ENCODE data around the gene PSMD11.
A peak's percentile ranks its signal among the peaks of the same experiment; 100 is the strongest.

PSMD11 gene

DNA sequence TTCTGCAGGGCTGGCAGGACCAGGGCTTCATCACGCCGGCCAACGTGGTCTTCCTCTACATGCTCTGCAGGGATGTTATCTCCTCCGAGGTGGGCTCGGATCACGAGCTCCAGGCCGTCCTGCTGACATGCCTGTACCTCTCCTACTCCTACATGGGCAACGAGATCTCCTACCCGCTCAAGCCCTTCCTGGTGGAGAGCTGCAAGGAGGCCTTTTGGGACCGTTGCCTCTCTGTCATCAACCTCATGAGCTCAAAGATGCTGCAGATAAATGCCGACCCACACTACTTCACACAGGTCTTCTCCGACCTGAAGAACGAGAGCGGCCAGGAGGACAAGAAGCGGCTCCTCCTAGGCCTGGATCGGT, 43.9 kb downstream of the PSMD11 start:
- peak overlapping the region in 1 of 7 experiments; percentile 69 for H3K4me3 ChIP-seq (ENCODE audit: control insufficient read depth in 1 of 7, extremely low read depth in 1 of 7, insufficient read depth in 4 of 7, low read depth in 2 of 7, low read length in 6 of 7)
- ChIA-PET CTCF (interaction anchor here (1.2 kb wide), 1 partner anchor 265 kb away, joined by 3 read pairs; no protein-coding TSS in a partner anchor), POLR2A (no interaction called here)
- 100% methylated on average over 12 of the region's 16 CpGs for WGBS (ENCODE audit: insufficient coverage)
- peaks cover 0 to 5% (median 2%) of the 10 kb centered on the region in 4 experiments for H3K36me3 ChIP-seq (ENCODE audit: control insufficient read depth in 4 of 4, insufficient read depth in 4 of 4, low read length in 3 of 4)
- H3K9me3 ChIP-seq (ENCODE audit: control extremely low read depth in 1 of 5, control insufficient read depth in 4 of 5, insufficient read depth in 2 of 5, low read depth in 1 of 5, low read length in 4 of 5), result no peaks in the 10 kb centered on the region
- no peak overlapping the region for H3K27ac ChIP-seq (ENCODE audit: insufficient read depth in 1 of 2, low read depth in 1 of 2, low read length in 2 of 2, poor library complexity in 1 of 2, severe bottlenecking in 2 of 2)
- peaks cover 0 to 2% (median 0%) of the 10 kb centered on the region in 5 experiments for H3K27me3 ChIP-seq (replicated peaks in 2 of 5; ENCODE audit: control insufficient read depth in 4 of 5, insufficient read depth in 5 of 5, low read length in 4 of 5)
- H3K4me1 ChIP-seq (ENCODE audit: control extremely low read depth in 1 of 4, control insufficient read depth in 4 of 4, insufficient read depth in 4 of 4, low read length in 3 of 4), result peaks cover 0 to 26% (median 17%) of the 10 kb centered on the region in 4 experiments
- DNase-seq, result no peak

DNA sequence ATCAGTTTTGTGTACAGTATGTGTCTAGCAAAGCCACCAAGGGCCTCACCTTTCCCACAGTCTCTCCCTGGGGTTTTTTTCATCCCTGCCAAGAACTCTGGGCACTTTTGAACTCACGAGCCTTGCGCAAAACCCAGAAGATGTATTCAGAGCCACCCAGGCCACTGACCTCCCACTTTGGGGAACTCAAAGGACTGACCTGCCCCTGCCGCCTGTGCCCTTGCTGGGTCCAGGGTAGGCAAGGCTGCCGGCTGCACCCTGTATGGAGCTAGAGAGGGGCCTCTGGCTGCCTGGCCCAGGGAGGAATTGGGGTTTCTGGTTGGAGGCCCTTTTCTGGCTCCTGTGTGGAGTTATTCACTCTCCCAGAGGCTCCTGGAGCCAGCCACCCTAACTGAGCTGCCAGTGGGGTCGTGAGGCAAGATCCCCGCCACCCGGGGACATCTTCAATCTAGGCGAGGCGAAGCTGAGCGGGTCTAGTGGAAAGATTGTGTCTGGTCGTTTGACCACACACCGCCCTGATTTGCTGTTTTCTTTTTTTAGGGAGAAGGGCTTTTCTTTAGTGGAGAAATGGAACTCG, 44.4 kb downstream of the PSMD11 start:
- Histone ChIP-seq H3K9me3 (ENCODE audit: control extremely low read depth in 1 of 5, control insufficient read depth in 4 of 5, insufficient read depth in 2 of 5, low read depth in 1 of 5, low read length in 4 of 5) (no peaks in the 10 kb centered on the region), H3K27ac (ENCODE audit: insufficient read depth in 1 of 2, low read depth in 1 of 2, low read length in 2 of 2, poor library complexity in 1 of 2, severe bottlenecking in 2 of 2) (no peak overlapping the region), H3K36me3 (ENCODE audit: control insufficient read depth in 4 of 4, insufficient read depth in 4 of 4, low read length in 3 of 4) (peaks cover 0 to 5% (median 1%) of the 10 kb centered on the region in 4 experiments), H3K4me1 (ENCODE audit: control extremely low read depth in 1 of 4, control insufficient read depth in 4 of 4, insufficient read depth in 4 of 4, low read length in 3 of 4) (peaks cover 0 to 27% (median 17%) of the 10 kb centered on the region in 4 experiments), H3K27me3 (replicated peaks in 2 of 5; ENCODE audit: control insufficient read depth in 4 of 5, insufficient read depth in 5 of 5, low read length in 4 of 5) (peaks cover 0 to 2% (median 0%) of the 10 kb centered on the region in 5 experiments), H3K4me3 (ENCODE audit: control insufficient read depth in 1 of 7, extremely low read depth in 1 of 7, insufficient read depth in 4 of 7, low read depth in 2 of 7, low read length in 6 of 7) (no peak overlapping the region)
- WGBS (ENCODE audit: insufficient coverage), result 98% methylated on average over 11 of the region's 13 CpGs
- no peak for DNase-seq
- CTCF ChIA-PET, result interaction anchor here (1.2 kb wide), 1 partner anchor 265 kb away, joined by 3 read pairs; no protein-coding TSS in a partner anchor
- POLR2A ChIA-PET, result no interaction called here

- H3K4me3 ChIP-seq (ENCODE audit: control insufficient read depth in 1 of 7, extremely low read depth in 1 of 7, insufficient read depth in 4 of 7, low read depth in 2 of 7, low read length in 6 of 7), result no peak overlapping the region
- peaks cover 0 to 5% (median 1%) of the 10 kb centered on the region in 4 experiments for H3K36me3 ChIP-seq (ENCODE audit: control insufficient read depth in 4 of 4, insufficient read depth in 4 of 4, low read length in 3 of 4)
- no peaks in the 10 kb centered on the region for H3K9me3 ChIP-seq (ENCODE audit: control extremely low read depth in 1 of 5, control insufficient read depth in 4 of 5, insufficient read depth in 2 of 5, low read depth in 1 of 5, low read length in 4 of 5)
- 92% methylated on average over 8 of the region's 10 CpGs for WGBS (ENCODE audit: insufficient coverage)
- DNase-seq, result no peak
- H3K27me3 ChIP-seq (replicated peaks in 2 of 5; ENCODE audit: control insufficient read depth in 4 of 5, insufficient read depth in 5 of 5, low read length in 4 of 5), result peaks cover 0 to 2% (median 0%) of the 10 kb centered on the region in 5 experiments
- ChIA-PET POLR2A (no interaction called here), CTCF (interaction anchor here (0.8 kb wide), 1 partner anchor 264 kb away, joined by 3 read pairs; no protein-coding TSS in a partner anchor)
- H3K27ac ChIP-seq (ENCODE audit: insufficient read depth in 1 of 2, low read depth in 1 of 2, low read length in 2 of 2, poor library complexity in 1 of 2, severe bottlenecking in 2 of 2), result no peak overlapping the region
- H3K4me1 ChIP-seq (ENCODE audit: control extremely low read depth in 1 of 4, control insufficient read depth in 4 of 4, insufficient read depth in 4 of 4, low read length in 3 of 4), result peaks cover 0 to 27% (median 17%) of the 10 kb centered on the region in 4 experiments
These were observed 45.2 kb downstream of the PSMD11 start for GRCh38 chr17:32489320-32490100.

- H3K36me3 ChIP-seq (ENCODE audit: control insufficient read depth in 4 of 4, insufficient read depth in 4 of 4, low read length in 3 of 4), result peaks cover 0 to 5% (median 1%) of the 10 kb centered on the region in 4 experiments
- no peak overlapping the region for H3K4me3 ChIP-seq (ENCODE audit: control insufficient read depth in 1 of 7, extremely low read depth in 1 of 7, insufficient read depth in 4 of 7, low read depth in 2 of 7, low read length in 6 of 7)
- peaks cover 0 to 27% (median 19%) of the 10 kb centered on the region in 4 experiments for H3K4me1 ChIP-seq (ENCODE audit: control extremely low read depth in 1 of 4, control insufficient read depth in 4 of 4, insufficient read depth in 4 of 4, low read length in 3 of 4)
- DNase-seq, result no peak
- 94% methylated on average over 14 of the region's 16 CpGs for WGBS (ENCODE audit: insufficient coverage)
- ChIA-PET POLR2A (no interaction called here), CTCF (no interaction called here)
- no peak overlapping the region for H3K27ac ChIP-seq (ENCODE audit: insufficient read depth in 1 of 2, low read depth in 1 of 2, low read length in 2 of 2, poor library complexity in 1 of 2, severe bottlenecking in 2 of 2)
- peaks cover 0 to 2% (median 0%) of the 10 kb centered on the region in 5 experiments for H3K27me3 ChIP-seq (replicated peaks in 2 of 5; ENCODE audit: control insufficient read depth in 4 of 5, insufficient read depth in 5 of 5, low read length in 4 of 5)
- H3K9me3 ChIP-seq (ENCODE audit: control extremely low read depth in 1 of 5, control insufficient read depth in 4 of 5, insufficient read depth in 2 of 5, low read depth in 1 of 5, low read length in 4 of 5), result no peaks in the 10 kb centered on the region
These were observed 45.8 kb downstream of the PSMD11 start for GRCh38 chr17:32490101-32490482.

GRCh38 chr17:32491371-32492263, 47.3 kb downstream of the PSMD11 start:
- Histone ChIP-seq H3K36me3 (ENCODE audit: control insufficient read depth in 4 of 4, insufficient read depth in 4 of 4, low read length in 3 of 4) (peaks cover 0 to 5% (median 1%) of the 10 kb centered on the region in 4 experiments), H3K4me3 (ENCODE audit: control insufficient read depth in 1 of 7, extremely low read depth in 1 of 7, insufficient read depth in 4 of 7, low read depth in 2 of 7, low read length in 6 of 7) (no peak overlapping the region), H3K9me3 (ENCODE audit: control extremely low read depth in 1 of 5, control insufficient read depth in 4 of 5, insufficient read depth in 2 of 5, low read depth in 1 of 5, low read length in 4 of 5) (no peaks in the 10 kb centered on the region), H3K4me1 (ENCODE audit: control extremely low read depth in 1 of 4, control insufficient read depth in 4 of 4, insufficient read depth in 4 of 4, low read length in 3 of 4) (peaks cover 0 to 30% (median 23%) of the 10 kb centered on the region in 4 experiments), H3K27me3 (replicated peaks in 2 of 5; ENCODE audit: control insufficient read depth in 4 of 5, insufficient read depth in 5 of 5, low read length in 4 of 5) (peaks cover 0 to 2% (median 0%) of the 10 kb centered on the region in 5 experiments), H3K27ac (ENCODE audit: insufficient read depth in 1 of 2, low read depth in 1 of 2, low read length in 2 of 2, poor library complexity in 1 of 2, severe bottlenecking in 2 of 2) (no peak overlapping the region)
- CTCF ChIA-PET, result interaction anchor here (1.4 kb wide), 1 partner anchor 25 kb away, joined by 3 read pairs; no protein-coding TSS in a partner anchor
- POLR2A ChIA-PET, result no interaction called here
- no peak for DNase-seq
- 87% methylated on average over 21 of the region's 21 CpGs for WGBS (ENCODE audit: insufficient coverage)

DNA sequence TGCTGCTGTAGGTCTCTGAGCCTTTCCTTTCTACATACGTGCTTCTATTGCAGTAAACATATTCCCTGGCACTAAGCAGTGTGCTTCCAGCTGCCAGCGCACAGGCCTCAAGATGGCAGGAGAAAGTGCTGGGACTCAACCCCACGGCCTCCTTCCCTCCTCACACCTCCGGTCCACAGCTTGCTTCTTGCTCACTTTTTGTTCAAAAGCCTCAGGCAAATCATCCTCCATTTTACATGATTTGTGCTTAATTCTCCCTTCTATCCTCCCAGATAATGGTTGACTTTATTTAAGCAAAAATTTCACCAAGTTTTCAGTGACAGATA, 47.9 kb downstream of the PSMD11 start:
- Histone ChIP-seq H3K9me3 (ENCODE audit: control extremely low read depth in 1 of 5, control insufficient read depth in 4 of 5, insufficient read depth in 2 of 5, low read depth in 1 of 5, low read length in 4 of 5) (no peaks in the 10 kb centered on the region), H3K27ac (ENCODE audit: insufficient read depth in 1 of 2, low read depth in 1 of 2, low read length in 2 of 2, poor library complexity in 1 of 2, severe bottlenecking in 2 of 2) (no peak overlapping the region), H3K27me3 (replicated peaks in 2 of 5; ENCODE audit: control insufficient read depth in 4 of 5, insufficient read depth in 5 of 5, low read length in 4 of 5) (peaks cover 0 to 2% (median 0%) of the 10 kb centered on the region in 5 experiments), H3K4me3 (ENCODE audit: control insufficient read depth in 1 of 7, extremely low read depth in 1 of 7, insufficient read depth in 4 of 7, low read depth in 2 of 7, low read length in 6 of 7) (no peak overlapping the region), H3K36me3 (ENCODE audit: control insufficient read depth in 4 of 4, insufficient read depth in 4 of 4, low read length in 3 of 4) (peaks cover 0 to 5% (median 1%) of the 10 kb centered on the region in 4 experiments), H3K4me1 (ENCODE audit: control extremely low read depth in 1 of 4, control insufficient read depth in 4 of 4, insufficient read depth in 4 of 4, low read length in 3 of 4) (peaks cover 0 to 30% (median 21%) of the 10 kb centered on the region in 4 experiments)
- ChIA-PET CTCF (interaction anchor here (1.4 kb wide), 1 partner anchor 26 kb away, joined by 3 read pairs; no protein-coding TSS in a partner anchor), POLR2A (no interaction called here)
- DNase-seq, result no peak
- 64% methylated on average over 4 of the region's 4 CpGs for WGBS (ENCODE audit: insufficient coverage)

All from common myeloid progenitor, CD34-positive (primary cell).